Mucosa of stomach (tissue), 1 donor: Measurements from ENCODE around the gene CHKB.

Source experiments
- H3K27me3 ChIP-seq: one replicate; pipeline ENCODE4 v1.7.0; 2013; ENCODE audit warnings: mild to moderate bottlenecking, low read length; ENCODE audit not compliant: control insufficient read depth, insufficient read depth
- H3K36me3 ChIP-seq: one replicate; pipeline ENCODE4 v1.7.0; 2013; ENCODE audit warnings: low read length; ENCODE audit not compliant: control insufficient read depth, insufficient read depth
- H3K4me1 ChIP-seq: one replicate; pipeline ENCODE4 v1.7.0; 2013; ENCODE audit warnings: mild to moderate bottlenecking, low read length; ENCODE audit not compliant: control insufficient read depth, insufficient read depth
- H3K4me3 ChIP-seq: one replicate; pipeline ENCODE4 v1.7.0; 2013; ENCODE audit warnings: low read length
- H3K9ac ChIP-seq: one replicate; pipeline ENCODE4 v1.7.0; 2013; ENCODE audit warnings: mild to moderate bottlenecking, low read length, moderate library complexity
- H3K9me3 ChIP-seq: one replicate; pipeline ENCODE4 v1.7.0; 2013; ENCODE audit warnings: mild to moderate bottlenecking, low read length, moderate library complexity; ENCODE audit not compliant: control insufficient read depth
- donor health status: Pancreatic carcinoma.

Gene CHKB

GRCh38 chr22:50601669-50602337 lies 19.2 kb upstream of the CHKB start:
- Histone ChIP-seq H3K4me1 (peaks cover 3% of the 10 kb centered on the region), H3K4me3 (no peak overlapping the region), H3K36me3 (no peaks in the 10 kb centered on the region), H3K27me3 (peaks cover 49% of the 10 kb centered on the region), H3K9ac (no peak overlapping the region), H3K9me3 (no peaks in the 10 kb centered on the region)

- H3K4me1 ChIP-seq = peaks cover 3% of the 10 kb centered on the region
- H3K36me3 ChIP-seq = no peaks in the 10 kb centered on the region
- peaks cover 45% of the 10 kb centered on the region for H3K27me3 ChIP-seq
- H3K9me3 ChIP-seq = no peaks in the 10 kb centered on the region
- no peak overlapping the region for H3K4me3 ChIP-seq
- peak overlapping the region; percentile 22 for H3K9ac ChIP-seq
Observed at GRCh38 chr22:50600967-50601668, 18.5 kb upstream of the CHKB start.

GRCh38 chr22:50600538-50600937 lies 17.9 kb upstream of the CHKB start, which contains the start of gene MAPK8IP2:
TSS of gene MAPK8IP2 (plus strand) at chr22:50600793. CDS start at chr22:50600819, 26 bp downstream.
- peak within 1 kb of the TSS; percentile 22 for H3K9ac ChIP-seq
- peaks cover 3% of the 10 kb centered on the region for H3K4me1 ChIP-seq
- H3K9me3 ChIP-seq = no peaks in the 10 kb centered on the region
- H3K27me3 ChIP-seq = peaks cover 40% of the 10 kb centered on the region
- H3K4me3 ChIP-seq = no peak within 1 kb of the TSS
- H3K36me3 ChIP-seq = no peaks in the 10 kb centered on the region

DNA sequence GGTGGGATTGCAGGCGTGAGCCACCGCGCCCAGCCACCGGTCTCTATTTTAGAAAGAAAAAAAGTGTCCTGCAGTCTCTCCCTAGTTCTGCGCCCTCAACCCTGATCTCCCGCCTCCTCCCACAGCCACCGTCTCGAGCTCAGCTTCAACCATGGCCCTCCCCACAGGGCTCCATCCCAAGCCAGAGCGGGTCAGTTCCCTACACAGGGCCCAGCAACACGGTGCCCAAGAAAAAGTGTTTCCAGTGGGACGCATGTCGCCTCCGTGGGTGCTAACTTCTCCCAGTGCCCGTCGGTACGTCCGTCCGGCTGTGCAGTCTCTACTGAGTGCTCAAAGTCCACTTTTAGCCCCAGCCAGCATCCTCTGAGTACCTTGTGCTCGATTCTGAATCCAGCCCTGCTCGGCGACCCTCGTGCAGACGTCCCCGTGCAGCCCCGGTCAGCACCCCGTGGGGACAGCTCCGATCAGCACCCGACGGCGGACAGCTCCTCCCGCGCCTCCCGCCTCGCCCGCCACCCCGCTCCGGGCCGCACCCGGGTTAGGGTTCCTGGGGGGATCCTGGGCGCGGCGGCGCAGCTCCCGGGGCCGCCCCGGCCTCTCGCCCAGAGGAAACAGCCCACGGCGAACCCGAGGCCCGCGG lies 17.3 kb upstream of the CHKB start:
- no peak overlapping the region for H3K4me3 ChIP-seq
- H3K4me1 ChIP-seq = peaks cover 3% of the 10 kb centered on the region
- H3K36me3 ChIP-seq = no peaks in the 10 kb centered on the region
- peaks cover 39% of the 10 kb centered on the region for H3K27me3 ChIP-seq
- H3K9ac ChIP-seq = no peak overlapping the region
- no peaks in the 10 kb centered on the region for H3K9me3 ChIP-seq

DNA sequence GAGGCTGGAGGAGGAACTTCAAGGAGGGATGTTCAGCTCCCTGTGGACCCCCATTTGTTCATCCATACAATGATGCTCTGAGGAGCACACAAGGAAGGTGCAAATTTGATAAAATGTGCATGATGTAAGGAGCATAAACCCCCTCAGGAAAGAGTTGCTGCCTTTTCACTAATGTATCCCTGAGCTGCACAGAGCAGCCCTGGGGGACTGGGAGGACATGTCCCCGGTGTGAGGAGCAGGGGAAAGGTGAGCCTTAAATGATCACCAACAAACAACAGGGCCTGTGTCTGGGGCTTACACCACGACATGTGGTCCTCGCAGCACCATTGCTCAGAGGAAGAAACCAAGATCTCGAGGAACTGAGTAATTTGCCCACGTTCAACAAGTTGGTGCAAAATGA lies 14.4 kb upstream of the CHKB start:
- Histone ChIP-seq H3K9ac (no peak overlapping the region), H3K4me1 (peaks cover 3% of the 10 kb centered on the region), H3K4me3 (no peak overlapping the region), H3K36me3 (no peaks in the 10 kb centered on the region), H3K9me3 (no peaks in the 10 kb centered on the region), H3K27me3 (peaks cover 15% of the 10 kb centered on the region)

- H3K9ac ChIP-seq = no peak overlapping the region
- H3K4me3 ChIP-seq = no peak overlapping the region
- no peaks in the 10 kb centered on the region for H3K9me3 ChIP-seq
- H3K27me3 ChIP-seq = peaks cover 5% of the 10 kb centered on the region
- peaks cover 3% of the 10 kb centered on the region for H3K4me1 ChIP-seq
- H3K36me3 ChIP-seq = no peaks in the 10 kb centered on the region
Observed at GRCh38 chr22:50595189-50595588, 12.5 kb upstream of the CHKB start.

GRCh38 chr22:50587407-50587806 lies 4.8 kb upstream of the CHKB start:
- Histone ChIP-seq H3K9me3 (no peaks in the 10 kb centered on the region), H3K36me3 (no peaks in the 10 kb centered on the region), H3K9ac (no peak overlapping the region), H3K4me1 (peaks cover 6% of the 10 kb centered on the region), H3K27me3 (no peaks in the 10 kb centered on the region), H3K4me3 (no peak overlapping the region)

DNA sequence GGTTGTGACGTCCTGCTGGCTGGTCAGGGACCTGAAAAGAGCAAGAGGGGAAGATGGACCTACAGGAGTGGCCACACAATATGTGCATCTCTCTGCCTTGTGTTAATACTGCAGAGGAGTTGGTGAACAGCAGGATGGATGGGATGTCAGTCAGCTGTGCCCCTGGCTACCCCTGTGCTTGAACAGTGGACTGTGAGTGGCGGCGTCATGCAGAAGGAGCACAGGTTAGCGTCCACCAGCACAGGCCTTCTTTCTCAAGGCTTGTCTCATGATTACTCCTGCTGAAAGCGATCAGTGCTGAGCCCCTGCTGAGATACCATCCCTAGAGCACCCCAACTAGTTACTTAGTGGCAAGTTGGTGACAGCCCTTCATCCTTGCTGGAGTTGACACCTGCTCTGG lies 3.8 kb upstream of the CHKB start:
- no peak overlapping the region for H3K4me3 ChIP-seq
- H3K9ac ChIP-seq = no peak overlapping the region
- H3K27me3 ChIP-seq = no peaks in the 10 kb centered on the region
- peaks cover 6% of the 10 kb centered on the region for H3K4me1 ChIP-seq
- H3K9me3 ChIP-seq = no peaks in the 10 kb centered on the region
- no peaks in the 10 kb centered on the region for H3K36me3 ChIP-seq

GRCh38 chr22:50585781-50586180 lies 3.1 kb upstream of the CHKB start:
- no peak overlapping the region for H3K4me3 ChIP-seq
- H3K9ac ChIP-seq = no peak overlapping the region
- H3K9me3 ChIP-seq = no peaks in the 10 kb centered on the region
- H3K36me3 ChIP-seq = no peaks in the 10 kb centered on the region
- no peaks in the 10 kb centered on the region for H3K27me3 ChIP-seq
- H3K4me1 ChIP-seq = peaks cover 6% of the 10 kb centered on the region

GRCh38 chr22:50585238-50585637 lies 2.6 kb upstream of the CHKB start:
- Histone ChIP-seq H3K9ac (no peak overlapping the region), H3K4me3 (no peak overlapping the region), H3K27me3 (no peaks in the 10 kb centered on the region), H3K36me3 (no peaks in the 10 kb centered on the region), H3K4me1 (peaks cover 6% of the 10 kb centered on the region), H3K9me3 (no peaks in the 10 kb centered on the region)

- Histone ChIP-seq H3K4me1 (peaks cover 6% of the 10 kb centered on the region), H3K36me3 (no peaks in the 10 kb centered on the region), H3K9ac (no peak overlapping the region), H3K27me3 (no peaks in the 10 kb centered on the region), H3K4me3 (no peak overlapping the region), H3K9me3 (no peaks in the 10 kb centered on the region)
Observed at GRCh38 chr22:50584106-50585096, 1.8 kb upstream of the CHKB start.
